Measurements from ENCODE around the gene OR5K4. TPM values are rescaled to one million over a fixed set of nuclear protein-coding genes. Genes with fewer than 3 reads are reported as not detected.

The OR5K4 gene
- total RNA-seq, 2 experiments from 2014 or later, result not detected

DNA sequence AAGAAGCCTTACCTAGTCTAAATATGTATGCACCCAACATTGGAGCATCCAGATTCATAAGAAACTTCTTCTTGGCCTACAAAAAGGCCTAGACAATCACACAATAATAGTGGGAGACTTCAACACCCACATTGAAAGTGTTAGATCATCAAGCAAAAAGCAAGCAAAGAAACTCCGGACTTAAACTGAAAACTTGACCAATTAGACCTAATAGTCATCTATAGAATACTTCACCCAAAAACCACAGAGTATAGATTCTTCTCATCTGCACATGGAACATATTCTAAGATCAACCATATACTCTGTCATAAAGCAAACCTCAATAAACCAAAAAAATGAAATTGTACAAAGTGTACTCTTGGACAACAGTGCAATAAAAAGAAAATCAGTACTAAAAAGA lies 22.3 kb upstream of the OR5K4 start:
- CTCF ChIA-PET, result no interaction called here
- ATAC-seq (ENCODE audit: poor library complexity), result no peak

DNA sequence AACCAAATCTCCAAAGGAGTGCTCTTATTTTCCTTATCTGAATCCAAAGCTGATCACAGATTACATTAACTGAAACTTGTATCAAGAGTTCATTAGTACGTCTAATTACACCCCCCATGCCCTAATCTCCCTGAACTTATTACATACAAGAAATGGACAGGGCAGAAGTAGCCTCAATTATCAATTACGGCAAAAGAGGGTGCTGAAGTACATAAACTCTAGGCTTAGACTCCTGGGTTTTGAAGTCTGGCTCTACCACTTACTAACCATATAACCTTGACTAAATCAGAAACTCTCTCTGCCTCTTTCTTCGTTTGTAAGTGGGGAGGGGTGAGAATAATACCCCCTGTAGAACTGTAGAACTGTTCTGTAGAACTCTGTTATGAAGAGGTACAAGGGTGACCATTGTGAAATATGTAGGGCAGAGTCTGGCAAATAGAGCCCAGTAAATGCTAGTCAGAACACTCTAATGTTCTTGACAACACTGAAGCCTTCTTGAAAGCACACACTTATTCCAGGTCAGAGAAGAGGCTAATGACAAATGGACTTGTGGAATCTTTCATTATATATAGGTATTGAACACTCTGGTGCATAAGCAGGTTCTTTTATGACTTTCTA lies 19.6 kb upstream of the OR5K4 start:
- Histone ChIP-seq H3K4me3 (ENCODE audit: low read length) (no peak overlapping the region), H3K27ac (ENCODE audit: low read depth in 1 of 2, low read length in 2 of 2) (no peak overlapping the region), H3K9me3 (ENCODE audit: control insufficient read depth in 1 of 2, insufficient read depth in 1 of 2, low read length in 2 of 2) (no peaks in the 10 kb centered on the region), H3K36me3 (ENCODE audit: insufficient read depth, low read length) (no peaks in the 10 kb centered on the region), H3K4me1 (ENCODE audit: insufficient read depth, low read length) (peaks cover 3% of the 10 kb centered on the region), H3K27me3 (ENCODE audit: control insufficient read depth in 1 of 2, insufficient read depth in 2 of 2, low read length in 2 of 2) (peaks cover 0 to 2% of the 10 kb centered on the region in 2 experiments)
- ChIA-PET CTCF (no interaction called here), POLR2A (no interaction called here)
- no peak overlapping the region for H3K4me3 Mint-ChIP-seq
- H3K27ac Mint-ChIP-seq, result no peak overlapping the region
- intact Hi-C loops (cut with DNase I, micrococcal nuclease), result loop anchor here (5.0 to 10.0 kb wide), 3 partner anchors 238 to 539 kb away; no protein-coding TSS in a partner anchor
- H3K36me3 Mint-ChIP-seq (ENCODE audit: low read depth), result no peaks in the 10 kb centered on the region
- H3K9me3 Mint-ChIP-seq, result no peaks in the 10 kb centered on the region
- no peak for ATAC-seq (ENCODE audit: poor library complexity)
- DNase-seq, result peak in 2 of 14 experiments; percentile 46 to 67
- H3K4me1 Mint-ChIP-seq (ENCODE audit: low read depth), result no peaks in the 10 kb centered on the region
- peaks cover 52% of the 10 kb centered on the region for H3K27me3 Mint-ChIP-seq
- TF ChIP-seq, protein P1, sequence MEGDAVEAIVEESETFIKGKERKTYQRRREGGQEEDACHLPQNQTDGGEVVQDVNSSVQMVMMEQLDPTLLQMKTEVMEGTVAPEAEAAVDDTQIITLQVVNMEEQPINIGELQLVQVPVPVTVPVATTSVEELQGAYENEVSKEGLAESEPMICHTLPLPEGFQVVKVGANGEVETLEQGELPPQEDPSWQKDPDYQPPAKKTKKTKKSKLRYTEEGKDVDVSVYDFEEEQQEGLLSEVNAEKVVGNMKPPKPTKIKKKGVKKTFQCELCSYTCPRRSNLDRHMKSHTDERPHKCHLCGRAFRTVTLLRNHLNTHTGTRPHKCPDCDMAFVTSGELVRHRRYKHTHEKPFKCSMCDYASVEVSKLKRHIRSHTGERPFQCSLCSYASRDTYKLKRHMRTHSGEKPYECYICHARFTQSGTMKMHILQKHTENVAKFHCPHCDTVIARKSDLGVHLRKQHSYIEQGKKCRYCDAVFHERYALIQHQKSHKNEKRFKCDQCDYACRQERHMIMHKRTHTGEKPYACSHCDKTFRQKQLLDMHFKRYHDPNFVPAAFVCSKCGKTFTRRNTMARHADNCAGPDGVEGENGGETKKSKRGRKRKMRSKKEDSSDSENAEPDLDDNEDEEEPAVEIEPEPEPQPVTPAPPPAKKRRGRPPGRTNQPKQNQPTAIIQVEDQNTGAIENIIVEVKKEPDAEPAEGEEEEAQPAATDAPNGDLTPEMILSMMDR (IDR thresholded peaks at IDR 0.05), result peak; percentile 13

More for the DNA sequence above, 22.3 kb upstream of the OR5K4 start:
- H3K36me3 Mint-ChIP-seq (ENCODE audit: low read depth), result no peaks in the 10 kb centered on the region
- no peak overlapping the region for H3K27ac ChIP-seq (ENCODE audit: low read depth in 1 of 2, low read length in 2 of 2)
- POLR2A ChIA-PET, result no interaction called here
- H3K36me3 ChIP-seq (ENCODE audit: insufficient read depth, low read length), result no peaks in the 10 kb centered on the region
- no peak overlapping the region for H3K4me3 Mint-ChIP-seq
- no peaks in the 10 kb centered on the region for H3K9me3 Mint-ChIP-seq
- peaks cover 0 to 4% of the 10 kb centered on the region in 2 experiments for H3K27me3 ChIP-seq (ENCODE audit: control insufficient read depth in 1 of 2, insufficient read depth in 2 of 2, low read length in 2 of 2)
- H3K27ac Mint-ChIP-seq, result no peak overlapping the region
- no peaks in the 10 kb centered on the region for H3K9me3 ChIP-seq (ENCODE audit: control insufficient read depth in 1 of 2, insufficient read depth in 1 of 2, low read length in 2 of 2)
- TF ChIP-seq, protein P1 (IDR thresholded peaks at IDR 0.05), result no peak
- intact Hi-C loops (cut with DNase I, micrococcal nuclease), result loop anchor here (5.0 to 10.0 kb wide), 3 partner anchors 241 to 537 kb away; no protein-coding TSS in a partner anchor
- no peaks in the 10 kb centered on the region for H3K4me1 Mint-ChIP-seq (ENCODE audit: low read depth)
- no peak overlapping the region for H3K4me3 ChIP-seq (ENCODE audit: low read length)
- DNase-seq, result no peak
- peaks cover 3% of the 10 kb centered on the region for H3K4me1 ChIP-seq (ENCODE audit: insufficient read depth, low read length)
- peaks cover 51% of the 10 kb centered on the region for H3K27me3 Mint-ChIP-seq

GRCh38 chr3:98339031-98339430 lies 14.6 kb upstream of the OR5K4 start:
- Mint-ChIP-seq H3K4me3 (no peak overlapping the region), H3K36me3 (ENCODE audit: low read depth) (no peaks in the 10 kb centered on the region), H3K27ac (no peak overlapping the region), H3K4me1 (ENCODE audit: low read depth) (no peaks in the 10 kb centered on the region), H3K9me3 (no peaks in the 10 kb centered on the region), H3K27me3 (peaks cover 18% of the 10 kb centered on the region)
- Histone ChIP-seq H3K4me1 (ENCODE audit: insufficient read depth, low read length) (no peaks in the 10 kb centered on the region), H3K9me3 (ENCODE audit: control insufficient read depth in 1 of 2, insufficient read depth in 1 of 2, low read length in 2 of 2) (no peaks in the 10 kb centered on the region), H3K4me3 (ENCODE audit: low read length) (no peak overlapping the region), H3K27me3 (ENCODE audit: control insufficient read depth in 1 of 2, insufficient read depth in 2 of 2, low read length in 2 of 2) (no peaks in the 10 kb centered on the region), H3K36me3 (ENCODE audit: insufficient read depth, low read length) (no peaks in the 10 kb centered on the region), H3K27ac (ENCODE audit: low read depth in 1 of 2, low read length in 2 of 2) (no peak overlapping the region)
- POLR2A ChIA-PET, result no interaction called here
- intact Hi-C loops (cut with DNase I, micrococcal nuclease), result loop anchor here in 1 of 2 experiments (10.0 kb wide), 1 partner anchor 544 kb away; no protein-coding TSS in a partner anchor
- DNase-seq (no peak), ATAC-seq (ENCODE audit: poor library complexity) (no peak)
- CTCF ChIA-PET, result interaction anchor here (1.4 kb wide), 1 partner anchor 9 kb away, joined by 4 read pairs; no protein-coding TSS in a partner anchor
- TF ChIP-seq, protein P1 (IDR thresholded peaks at IDR 0.05), result no peak
